Neural crest cell (in vitro differentiated cells): ENCODE measurements around the gene KPNA2. TPM values are rescaled to one million over a fixed set of nuclear protein-coding genes. Genes with fewer than 3 reads are reported as not detected.
A peak's percentile ranks its signal among the peaks of the same experiment; 100 is the strongest.
"Not testable (repeated sequence)": the region's sequence is repeated elsewhere in the genome, so short reads cannot be mapped to it uniquely, and the experiment has no call there.

Source experiments
- DNase-seq: peaks from one replicate; pipeline ENCODE4 v3.0.0; 2021; ENCODE audit warnings: low read depth, mixed read lengths, low spot score
- H3K27ac Mint-ChIP-seq: one replicate; pipeline ENCODE4 v1.8.0; 2021; ENCODE audit warnings: mild to moderate bottlenecking, mixed read lengths; ENCODE audit not compliant: unreplicated experiment
- H3K27me3 Mint-ChIP-seq: 2 replicates; pipeline ENCODE4 v1.8.0; 2021; ENCODE audit warnings: low read depth, mild to moderate bottlenecking, mixed read lengths
- H3K36me3 Mint-ChIP-seq: 2 replicates; pipeline ENCODE4 v1.8.0; 2021; ENCODE audit warnings: low read depth, mild to moderate bottlenecking, mixed read lengths
- H3K4me1 Mint-ChIP-seq: 2 replicates; pipeline ENCODE4 v1.8.0; 2021; ENCODE audit warnings: mixed read lengths
- H3K4me3 Mint-ChIP-seq: one replicate; pipeline ENCODE4 v1.8.0; 2021; ENCODE audit warnings: mild to moderate bottlenecking, mixed read lengths
- H3K9me3 Mint-ChIP-seq: 2 replicates; pipeline ENCODE4 v1.8.0; 2021; ENCODE audit warnings: mixed read lengths
- total RNA-seq: library from RNA; stranded (reverse); gene quantifications from 2 replicates; pipeline ENCODE4 v1.2.1, GENCODE V29; 2021
- TF ChIP-seq, protein P1 (sequence below): fragments of 200-600 bp; sonication (generic); conservative IDR thresholded peaks from 2 replicates; pipeline ENCODE4 v1.5.0; 2021; ENCODE audit warnings: antibody characterized with exemption, mild to moderate bottlenecking

The KPNA2 gene
- total RNA-seq, 1 donor from 2014 or later: 376 TPM

DNA sequence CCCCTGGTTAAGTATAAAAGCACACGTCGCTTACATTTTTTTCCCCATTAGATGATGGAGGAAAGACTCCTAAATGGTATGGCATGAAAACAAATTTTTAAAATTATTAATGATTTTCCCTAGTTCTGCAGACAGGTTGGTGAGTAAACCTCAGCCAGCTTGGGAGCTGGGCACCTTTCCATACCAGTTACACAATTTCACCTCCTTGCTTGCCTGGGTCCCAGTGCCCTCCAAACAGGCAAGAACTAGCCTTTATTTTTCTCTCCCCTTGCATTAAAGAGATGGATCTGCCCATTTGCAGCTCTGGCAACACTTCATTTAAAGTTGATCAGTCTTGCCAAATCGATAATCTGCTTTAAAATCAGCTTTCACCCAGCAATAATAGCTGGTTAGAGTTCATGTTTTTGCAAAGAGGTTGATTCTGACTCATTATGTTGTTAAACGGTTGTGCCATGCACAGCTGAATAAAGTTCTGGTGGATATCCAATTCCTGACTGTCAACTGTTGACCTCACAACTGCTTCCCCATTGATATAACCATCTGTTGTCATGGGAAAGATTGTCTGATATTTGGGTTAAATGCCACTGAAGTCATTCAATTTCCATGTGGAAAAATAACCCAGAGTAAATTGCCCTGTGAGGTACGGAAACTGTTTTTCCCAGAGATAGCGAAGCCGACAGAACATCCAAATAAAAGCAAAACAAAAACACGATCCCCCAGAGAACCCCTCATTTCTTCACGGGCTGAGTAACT, 40.5 kb upstream of the KPNA2 start:
- H3K27ac Mint-ChIP-seq: no peak overlapping the region

DNA sequence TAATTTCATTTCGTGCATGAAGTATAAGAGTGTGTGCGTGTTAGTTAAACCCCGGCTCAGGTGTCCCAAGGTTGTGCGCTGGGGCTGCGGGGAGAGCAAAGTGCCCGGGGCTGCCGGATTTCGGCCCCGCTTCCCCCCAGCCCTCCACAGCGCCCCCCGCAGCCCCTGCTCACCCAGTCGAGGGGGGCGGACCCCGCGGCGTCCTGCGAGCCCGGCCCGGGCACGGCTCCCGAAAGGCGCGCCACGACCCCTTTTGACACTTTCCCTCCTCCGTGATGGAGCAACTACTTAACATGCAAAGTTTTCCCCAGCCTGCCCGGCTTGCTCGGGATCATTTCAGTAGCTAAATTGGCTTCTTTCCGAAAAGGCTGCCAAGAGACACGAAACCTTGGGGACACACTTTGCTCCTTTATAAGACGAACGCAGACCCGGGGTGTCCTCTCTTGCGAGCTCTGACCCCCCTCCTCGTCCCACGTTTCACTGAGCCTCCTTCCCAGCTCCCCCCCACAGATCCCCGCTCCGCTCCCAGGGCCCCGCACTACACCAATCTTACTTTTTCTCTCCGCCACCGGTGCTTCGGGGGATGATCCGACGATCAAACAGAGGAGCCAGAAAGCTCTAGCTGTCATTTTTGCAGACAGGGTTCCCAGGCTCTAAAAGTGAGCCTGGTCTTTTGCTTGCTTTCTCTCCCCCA, 39.8 kb upstream of the KPNA2 start:
- Mint-ChIP-seq H3K9me3 (no peaks in the 10 kb centered on the region), H3K27ac (no peak overlapping the region), H3K27me3 (peaks cover 27% of the 10 kb centered on the region), H3K4me3 (peak overlapping the region; percentile 90), H3K4me1 (peaks cover 32% of the 10 kb centered on the region), H3K36me3 (no peaks in the 10 kb centered on the region)
- TF ChIP-seq, protein P1, sequence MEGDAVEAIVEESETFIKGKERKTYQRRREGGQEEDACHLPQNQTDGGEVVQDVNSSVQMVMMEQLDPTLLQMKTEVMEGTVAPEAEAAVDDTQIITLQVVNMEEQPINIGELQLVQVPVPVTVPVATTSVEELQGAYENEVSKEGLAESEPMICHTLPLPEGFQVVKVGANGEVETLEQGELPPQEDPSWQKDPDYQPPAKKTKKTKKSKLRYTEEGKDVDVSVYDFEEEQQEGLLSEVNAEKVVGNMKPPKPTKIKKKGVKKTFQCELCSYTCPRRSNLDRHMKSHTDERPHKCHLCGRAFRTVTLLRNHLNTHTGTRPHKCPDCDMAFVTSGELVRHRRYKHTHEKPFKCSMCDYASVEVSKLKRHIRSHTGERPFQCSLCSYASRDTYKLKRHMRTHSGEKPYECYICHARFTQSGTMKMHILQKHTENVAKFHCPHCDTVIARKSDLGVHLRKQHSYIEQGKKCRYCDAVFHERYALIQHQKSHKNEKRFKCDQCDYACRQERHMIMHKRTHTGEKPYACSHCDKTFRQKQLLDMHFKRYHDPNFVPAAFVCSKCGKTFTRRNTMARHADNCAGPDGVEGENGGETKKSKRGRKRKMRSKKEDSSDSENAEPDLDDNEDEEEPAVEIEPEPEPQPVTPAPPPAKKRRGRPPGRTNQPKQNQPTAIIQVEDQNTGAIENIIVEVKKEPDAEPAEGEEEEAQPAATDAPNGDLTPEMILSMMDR: no peak
- no peak for DNase-seq

More for the DNA sequence above, 40.5 kb upstream of the KPNA2 start:
- Mint-ChIP-seq H3K27me3 (peaks cover 27% of the 10 kb centered on the region), H3K4me1 (peaks cover 32% of the 10 kb centered on the region), H3K4me3 (peak overlapping the region; percentile 90), H3K9me3 (no peaks in the 10 kb centered on the region), H3K36me3 (no peaks in the 10 kb centered on the region)
- TF ChIP-seq, protein P1: no peak
- no peak for DNase-seq

DNA sequence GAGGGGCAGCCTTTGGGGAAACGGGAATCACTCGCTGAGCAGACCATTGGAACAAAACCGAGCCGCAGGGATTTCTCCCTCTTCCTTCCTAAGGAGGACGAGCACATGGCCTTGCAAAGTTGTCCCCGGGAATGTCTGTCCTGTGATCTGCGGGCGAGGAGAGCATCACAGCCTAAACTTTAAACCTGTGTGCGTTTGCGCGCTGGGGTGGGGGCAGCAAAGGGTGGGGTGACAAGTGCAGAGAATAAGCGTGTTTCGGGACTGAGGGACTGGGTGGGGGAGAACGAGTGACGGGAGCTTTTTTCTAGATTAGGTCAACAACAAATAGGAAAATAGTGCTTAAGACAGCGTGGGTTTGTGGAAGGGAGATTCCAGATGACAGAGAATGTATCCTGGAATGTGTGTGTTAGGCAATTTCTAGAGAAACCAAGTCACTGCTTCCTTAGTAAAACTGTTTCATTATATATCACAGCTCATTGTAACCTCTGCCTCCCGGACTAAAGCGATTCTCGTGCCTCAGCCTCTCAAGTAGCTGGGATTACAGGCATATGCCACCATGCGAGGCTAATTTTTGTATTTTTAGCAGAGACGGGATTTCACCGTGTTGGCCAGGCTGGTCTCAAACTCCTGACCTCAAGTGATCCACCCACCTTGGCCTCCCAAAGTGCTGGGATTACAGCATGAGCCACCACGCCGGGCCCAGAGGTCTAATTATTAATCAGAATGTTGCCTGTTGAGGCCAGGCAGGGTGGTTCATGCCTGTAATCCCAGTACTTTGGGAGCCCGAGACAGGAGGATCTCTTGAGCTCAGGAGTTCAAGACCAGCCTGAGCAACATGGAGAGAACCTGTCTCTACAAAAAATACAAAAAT, 39.0 kb upstream of the KPNA2 start, which contains the start of gene C17orf58:
TSS of gene C17orf58 (minus strand) at position 169 of the 871 bp plus-strand sequence. CDS start 271 bp downstream, outside the sequence.
- H3K36me3 Mint-ChIP-seq: not testable (repeated sequence)

DNA sequence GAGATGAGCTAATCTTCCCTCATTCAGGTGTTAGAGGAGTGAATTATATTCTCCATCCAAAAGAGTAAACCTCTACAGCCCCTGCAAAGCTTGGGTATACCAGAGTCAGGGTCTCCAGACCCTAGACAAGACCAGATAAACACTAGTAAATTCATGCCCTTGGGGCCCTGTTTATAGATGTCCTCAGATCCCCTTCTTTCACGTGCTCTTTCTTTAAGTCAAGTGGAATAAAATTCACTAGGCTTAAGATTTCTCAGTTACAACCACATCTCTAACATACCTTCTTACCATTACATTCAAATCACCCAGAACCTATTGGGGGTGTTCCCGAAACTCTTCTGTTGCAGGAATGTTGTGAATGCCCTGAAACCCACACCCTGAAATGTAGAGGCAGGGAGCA, 37.1 kb upstream of the KPNA2 start:
- TF ChIP-seq, protein P1: no peak
- Mint-ChIP-seq H3K27ac (no peak overlapping the region), H3K4me1 (peaks cover 27% of the 10 kb centered on the region), H3K9me3 (no peaks in the 10 kb centered on the region), H3K27me3 (peaks cover 23% of the 10 kb centered on the region), H3K36me3 (no peaks in the 10 kb centered on the region), H3K4me3 (peak overlapping the region; percentile 82)
- DNase-seq: no peak

More for the DNA sequence above, 39.0 kb upstream of the KPNA2 start, which contains the start of gene C17orf58:
- H3K9me3 Mint-ChIP-seq, DNase-seq: not testable (repeated sequence)
- Mint-ChIP-seq H3K27me3 (peaks cover 27% of the 10 kb centered on the region), H3K27ac (peak within 1 kb of the TSS; percentile 8), H3K4me1 (peaks cover 32% of the 10 kb centered on the region), H3K4me3 (peak within 1 kb of the TSS; percentile 90)

DNA sequence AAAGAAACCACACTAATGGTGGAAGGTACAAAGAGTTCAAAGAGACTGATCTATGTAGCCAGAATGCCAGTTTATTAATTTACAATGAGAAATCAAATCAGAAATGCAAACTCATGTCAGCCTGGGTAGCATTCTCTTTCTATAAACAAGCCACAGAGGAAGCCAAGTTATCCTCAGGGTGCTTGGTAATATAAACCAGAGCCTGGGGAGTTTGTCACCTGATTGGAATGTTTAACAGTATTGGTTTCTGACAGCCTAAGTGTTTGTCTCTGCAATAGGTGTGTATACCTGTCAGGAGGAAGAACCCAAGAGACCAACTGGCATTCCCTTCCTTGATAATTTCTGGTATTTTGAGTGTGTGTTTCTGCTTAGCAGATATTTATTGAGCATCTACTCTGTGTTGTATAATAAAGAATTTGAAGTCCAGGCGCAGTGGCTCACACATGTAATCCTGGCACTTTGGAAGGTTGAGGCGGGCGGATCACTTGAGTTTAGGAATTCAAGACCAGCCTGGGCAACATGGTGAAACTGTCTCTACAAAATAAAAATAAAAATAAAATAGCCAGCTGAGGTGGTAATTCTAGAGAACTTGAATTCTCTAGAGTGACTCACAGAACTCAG, 36.1 kb upstream of the KPNA2 start:
- Mint-ChIP-seq H3K9me3 (no peaks in the 10 kb centered on the region), H3K4me3 (no peak overlapping the region), H3K4me1 (peaks cover 22% of the 10 kb centered on the region), H3K36me3 (no peaks in the 10 kb centered on the region), H3K27me3 (peaks cover 23% of the 10 kb centered on the region), H3K27ac (no peak overlapping the region)
- TF ChIP-seq, protein P1: no peak
- DNase-seq: no peak
